Measurements from ENCODE around the gene NDUFAF2. TPM values are rescaled to one million over a fixed set of nuclear protein-coding genes. Genes with fewer than 3 reads are reported as not detected.

NDUFAF2 gene
- total and polyA plus RNA-seq, 2 of the 8 experiments (the other 6 are each of a cell fraction or from before 2014, with no cell fraction given): 10.7 to 46.5 TPM

- TF ChIP-seq CTCF (IDR thresholded peaks at IDR 0.05; ENCODE audit: control extremely low read depth in 1 of 3, insufficient read depth in 1 of 3, low read depth in 1 of 3, low read length in 3 of 3) (no peak), CTBP2 (IDR thresholded peaks at IDR 0.05; ENCODE audit: borderline replicate concordance, insufficient read depth, insufficient read length, low read length) (no peak), SRF (IDR thresholded peaks at IDR 0.05; ENCODE audit: low read depth, low read length) (no peak), RAD21 (IDR thresholded peaks at IDR 0.05 in 1 of 2, conservative IDR thresholded peaks at IDR 0.05 in 1 of 2; ENCODE audit: low read depth in 2 of 2, low read length in 2 of 2) (no peak), HDAC2 (IDR thresholded peaks at IDR 0.05; ENCODE audit: borderline replicate concordance in 1 of 2, low read depth in 2 of 2, low read length in 2 of 2) (no peak)
- TF ChIP-seq, protein P1, sequence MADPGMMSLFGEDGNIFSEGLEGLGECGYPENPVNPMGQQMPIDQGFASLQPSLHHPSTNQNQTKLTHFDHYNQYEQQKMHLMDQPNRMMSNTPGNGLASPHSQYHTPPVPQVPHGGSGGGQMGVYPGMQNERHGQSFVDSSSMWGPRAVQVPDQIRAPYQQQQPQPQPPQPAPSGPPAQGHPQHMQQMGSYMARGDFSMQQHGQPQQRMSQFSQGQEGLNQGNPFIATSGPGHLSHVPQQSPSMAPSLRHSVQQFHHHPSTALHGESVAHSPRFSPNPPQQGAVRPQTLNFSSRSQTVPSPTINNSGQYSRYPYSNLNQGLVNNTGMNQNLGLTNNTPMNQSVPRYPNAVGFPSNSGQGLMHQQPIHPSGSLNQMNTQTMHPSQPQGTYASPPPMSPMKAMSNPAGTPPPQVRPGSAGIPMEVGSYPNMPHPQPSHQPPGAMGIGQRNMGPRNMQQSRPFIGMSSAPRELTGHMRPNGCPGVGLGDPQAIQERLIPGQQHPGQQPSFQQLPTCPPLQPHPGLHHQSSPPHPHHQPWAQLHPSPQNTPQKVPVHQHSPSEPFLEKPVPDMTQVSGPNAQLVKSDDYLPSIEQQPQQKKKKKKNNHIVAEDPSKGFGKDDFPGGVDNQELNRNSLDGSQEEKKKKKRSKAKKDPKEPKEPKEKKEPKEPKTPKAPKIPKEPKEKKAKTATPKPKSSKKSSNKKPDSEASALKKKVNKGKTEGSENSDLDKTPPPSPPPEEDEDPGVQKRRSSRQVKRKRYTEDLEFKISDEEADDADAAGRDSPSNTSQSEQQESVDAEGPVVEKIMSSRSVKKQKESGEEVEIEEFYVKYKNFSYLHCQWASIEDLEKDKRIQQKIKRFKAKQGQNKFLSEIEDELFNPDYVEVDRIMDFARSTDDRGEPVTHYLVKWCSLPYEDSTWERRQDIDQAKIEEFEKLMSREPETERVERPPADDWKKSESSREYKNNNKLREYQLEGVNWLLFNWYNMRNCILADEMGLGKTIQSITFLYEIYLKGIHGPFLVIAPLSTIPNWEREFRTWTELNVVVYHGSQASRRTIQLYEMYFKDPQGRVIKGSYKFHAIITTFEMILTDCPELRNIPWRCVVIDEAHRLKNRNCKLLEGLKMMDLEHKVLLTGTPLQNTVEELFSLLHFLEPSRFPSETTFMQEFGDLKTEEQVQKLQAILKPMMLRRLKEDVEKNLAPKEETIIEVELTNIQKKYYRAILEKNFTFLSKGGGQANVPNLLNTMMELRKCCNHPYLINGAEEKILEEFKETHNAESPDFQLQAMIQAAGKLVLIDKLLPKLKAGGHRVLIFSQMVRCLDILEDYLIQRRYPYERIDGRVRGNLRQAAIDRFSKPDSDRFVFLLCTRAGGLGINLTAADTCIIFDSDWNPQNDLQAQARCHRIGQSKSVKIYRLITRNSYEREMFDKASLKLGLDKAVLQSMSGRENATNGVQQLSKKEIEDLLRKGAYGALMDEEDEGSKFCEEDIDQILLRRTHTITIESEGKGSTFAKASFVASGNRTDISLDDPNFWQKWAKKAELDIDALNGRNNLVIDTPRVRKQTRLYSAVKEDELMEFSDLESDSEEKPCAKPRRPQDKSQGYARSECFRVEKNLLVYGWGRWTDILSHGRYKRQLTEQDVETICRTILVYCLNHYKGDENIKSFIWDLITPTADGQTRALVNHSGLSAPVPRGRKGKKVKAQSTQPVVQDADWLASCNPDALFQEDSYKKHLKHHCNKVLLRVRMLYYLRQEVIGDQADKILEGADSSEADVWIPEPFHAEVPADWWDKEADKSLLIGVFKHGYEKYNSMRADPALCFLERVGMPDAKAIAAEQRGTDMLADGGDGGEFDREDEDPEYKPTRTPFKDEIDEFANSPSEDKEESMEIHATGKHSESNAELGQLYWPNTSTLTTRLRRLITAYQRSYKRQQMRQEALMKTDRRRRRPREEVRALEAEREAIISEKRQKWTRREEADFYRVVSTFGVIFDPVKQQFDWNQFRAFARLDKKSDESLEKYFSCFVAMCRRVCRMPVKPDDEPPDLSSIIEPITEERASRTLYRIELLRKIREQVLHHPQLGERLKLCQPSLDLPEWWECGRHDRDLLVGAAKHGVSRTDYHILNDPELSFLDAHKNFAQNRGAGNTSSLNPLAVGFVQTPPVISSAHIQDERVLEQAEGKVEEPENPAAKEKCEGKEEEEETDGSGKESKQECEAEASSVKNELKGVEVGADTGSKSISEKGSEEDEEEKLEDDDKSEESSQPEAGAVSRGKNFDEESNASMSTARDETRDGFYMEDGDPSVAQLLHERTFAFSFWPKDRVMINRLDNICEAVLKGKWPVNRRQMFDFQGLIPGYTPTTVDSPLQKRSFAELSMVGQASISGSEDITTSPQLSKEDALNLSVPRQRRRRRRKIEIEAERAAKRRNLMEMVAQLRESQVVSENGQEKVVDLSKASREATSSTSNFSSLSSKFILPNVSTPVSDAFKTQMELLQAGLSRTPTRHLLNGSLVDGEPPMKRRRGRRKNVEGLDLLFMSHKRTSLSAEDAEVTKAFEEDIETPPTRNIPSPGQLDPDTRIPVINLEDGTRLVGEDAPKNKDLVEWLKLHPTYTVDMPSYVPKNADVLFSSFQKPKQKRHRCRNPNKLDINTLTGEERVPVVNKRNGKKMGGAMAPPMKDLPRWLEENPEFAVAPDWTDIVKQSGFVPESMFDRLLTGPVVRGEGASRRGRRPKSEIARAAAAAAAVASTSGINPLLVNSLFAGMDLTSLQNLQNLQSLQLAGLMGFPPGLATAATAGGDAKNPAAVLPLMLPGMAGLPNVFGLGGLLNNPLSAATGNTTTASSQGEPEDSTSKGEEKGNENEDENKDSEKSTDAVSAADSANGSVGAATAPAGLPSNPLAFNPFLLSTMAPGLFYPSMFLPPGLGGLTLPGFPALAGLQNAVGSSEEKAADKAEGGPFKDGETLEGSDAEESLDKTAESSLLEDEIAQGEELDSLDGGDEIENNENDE (IDR thresholded peaks at IDR 0.05; ENCODE audit: insufficient replicate concordance, low read length): no peak
Observed at GRCh38 chr5:61123145-61123544, 178.1 kb downstream of the NDUFAF2 start (continued).
